DMS114 treated with DMSO at 0.1 percent for 48 hours (cell line): ENCODE data around the gene MTMR3.

Experiments
- DNase-seq: peaks from one replicate; lab custom pipeline; 2025; ENCODE audit not compliant: unreplicated experiment; lab: John Stamatoyannopoulos, UW

Gene MTMR3

GRCh38 chr22:29867851-29868250, 15.1 kb upstream of the MTMR3 start:
- DNase-seq = no peak

DNA sequence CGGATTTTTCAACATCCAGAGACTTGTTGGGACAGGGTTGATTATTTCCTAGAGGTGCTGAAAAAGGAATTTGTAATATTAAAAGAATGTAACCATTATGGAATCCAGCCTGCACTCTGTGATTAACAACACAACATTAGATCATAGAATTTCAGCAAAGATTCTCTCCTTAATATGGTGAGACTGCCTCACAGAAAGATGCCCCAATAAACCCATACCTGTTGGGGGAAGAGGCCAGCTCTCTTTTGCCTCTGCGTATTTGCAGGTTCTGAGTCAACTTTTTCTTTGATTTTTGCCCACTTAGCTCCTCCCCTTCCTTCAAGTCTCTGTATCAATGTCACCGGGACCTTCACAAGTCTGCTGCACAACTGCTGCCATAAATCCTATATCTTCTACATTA, 12.4 kb upstream of the MTMR3 start:
- DNase-seq = no peak

GRCh38 chr22:29871684-29872083, 11.3 kb upstream of the MTMR3 start:
- DNase-seq = no peak

DNA sequence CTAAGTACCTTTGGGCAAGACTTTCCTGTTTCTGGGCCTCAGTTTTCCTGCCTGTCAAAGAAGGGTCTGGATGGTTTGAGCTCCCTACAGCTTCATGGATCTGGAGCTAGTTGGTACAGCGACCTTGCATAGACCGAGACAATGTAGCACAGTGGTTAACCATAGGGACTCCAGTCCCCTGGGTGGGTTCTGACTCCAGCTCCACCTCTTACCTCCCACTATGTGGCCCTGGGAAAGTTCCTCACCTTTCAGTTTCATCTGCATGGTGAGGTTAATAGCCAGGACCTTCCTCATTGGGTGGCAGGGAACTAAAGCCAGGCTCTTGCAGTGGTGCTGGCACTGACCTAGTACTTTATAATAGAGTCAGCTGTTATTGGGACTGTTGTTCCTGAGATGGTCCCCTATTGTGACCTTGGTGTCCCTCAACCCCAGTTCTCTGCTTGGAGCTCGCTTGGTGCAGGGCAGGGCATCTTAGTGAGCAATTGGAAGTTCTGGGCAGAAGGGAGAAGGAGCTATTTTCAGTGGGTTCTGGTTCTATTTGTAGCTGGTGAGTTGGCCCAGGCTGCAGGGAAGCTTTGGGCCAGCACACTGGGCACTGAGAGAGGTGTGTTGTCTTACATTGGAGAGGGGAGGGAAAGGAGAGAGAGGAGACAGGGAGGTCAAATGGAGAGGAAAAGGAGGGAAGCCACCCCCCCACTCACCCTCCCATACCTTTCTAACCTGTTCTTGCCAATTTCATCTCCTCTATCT, 10.7 kb upstream of the MTMR3 start:
- no peak for DNase-seq

DNA sequence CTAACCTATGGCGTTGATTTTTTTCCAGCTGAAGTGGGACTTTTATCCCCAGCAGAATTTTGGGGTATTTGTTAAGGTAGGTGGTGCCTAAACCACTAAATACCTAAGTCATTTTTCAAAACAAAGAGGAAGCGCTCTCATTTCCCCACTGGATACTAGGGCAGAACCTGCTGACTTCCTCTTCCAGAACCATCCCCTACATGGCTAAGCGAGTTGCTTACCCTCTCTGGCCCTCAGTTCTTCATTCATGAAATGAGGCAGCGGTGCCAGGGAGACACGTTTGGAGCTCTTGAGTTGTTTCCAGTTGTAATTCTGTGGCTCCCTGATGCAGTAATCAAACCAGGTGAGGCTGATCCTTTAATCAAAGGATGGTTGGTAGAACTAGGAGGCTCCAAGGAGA, 10.0 kb upstream of the MTMR3 start:
- no peak for DNase-seq

DNA sequence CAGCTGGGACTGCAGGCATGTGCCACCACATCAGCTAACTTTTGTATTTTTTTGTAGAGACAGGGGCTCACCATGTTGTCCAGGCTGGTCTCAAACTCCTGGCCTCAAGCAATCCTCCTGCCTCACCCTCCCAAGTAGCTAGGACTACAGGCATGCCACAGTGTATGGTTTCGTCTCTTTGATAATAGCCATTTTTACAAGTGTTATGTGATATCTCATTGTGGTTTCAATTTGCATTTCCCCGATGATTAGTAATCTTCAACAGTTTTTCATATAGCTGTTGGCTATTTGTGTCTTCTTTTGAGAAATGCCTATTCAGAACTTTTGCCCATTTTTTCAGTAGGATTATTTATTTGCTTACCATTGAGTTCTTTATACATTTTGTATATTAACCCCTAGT, 9.0 kb upstream of the MTMR3 start:
- DNase-seq = no peak

GRCh38 chr22:29877620-29878019, 5.4 kb upstream of the MTMR3 start:
- no peak for DNase-seq

DNA sequence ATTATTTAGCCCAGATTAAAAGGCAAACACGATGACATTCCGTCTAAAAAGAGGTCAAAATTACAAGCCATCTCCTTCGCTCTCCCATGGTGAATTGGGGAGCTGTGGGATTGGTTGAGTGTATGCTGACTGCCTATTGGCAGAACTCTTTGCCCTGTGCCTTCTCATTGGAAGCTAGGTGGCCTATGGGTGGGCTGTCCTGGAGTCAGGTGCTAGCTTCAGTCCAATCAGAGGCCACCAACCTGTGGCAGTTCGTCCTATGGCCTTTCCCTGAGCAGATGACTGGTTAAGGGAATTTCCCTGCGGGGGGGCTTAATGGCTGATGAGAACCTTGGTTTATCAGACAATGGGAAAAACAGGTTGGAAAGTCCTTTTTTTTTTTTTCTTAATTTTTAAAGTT, 3.2 kb upstream of the MTMR3 start:
- no peak for DNase-seq

DNA sequence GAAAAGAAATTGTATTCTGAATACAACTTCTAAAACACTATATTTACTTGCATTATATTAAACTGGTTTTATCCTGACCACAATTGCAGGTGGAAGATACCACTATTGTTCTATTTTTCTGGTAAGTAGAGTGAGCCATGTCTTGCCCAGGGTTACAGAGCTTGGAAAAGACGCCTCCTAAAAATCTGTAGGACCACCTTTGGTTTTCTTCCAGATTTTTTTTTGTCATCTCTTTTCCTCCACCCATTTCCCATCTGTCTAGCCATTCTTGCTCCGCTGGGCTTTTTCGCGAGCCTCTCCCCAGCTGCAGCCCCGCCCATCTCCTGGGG, 294 bp upstream of the MTMR3 start:
- DNase-seq = no peak

- no peak for DNase-seq
Measured at GRCh38 chr22:29883775-29884097, 762 bp downstream of the MTMR3 start.

DNA sequence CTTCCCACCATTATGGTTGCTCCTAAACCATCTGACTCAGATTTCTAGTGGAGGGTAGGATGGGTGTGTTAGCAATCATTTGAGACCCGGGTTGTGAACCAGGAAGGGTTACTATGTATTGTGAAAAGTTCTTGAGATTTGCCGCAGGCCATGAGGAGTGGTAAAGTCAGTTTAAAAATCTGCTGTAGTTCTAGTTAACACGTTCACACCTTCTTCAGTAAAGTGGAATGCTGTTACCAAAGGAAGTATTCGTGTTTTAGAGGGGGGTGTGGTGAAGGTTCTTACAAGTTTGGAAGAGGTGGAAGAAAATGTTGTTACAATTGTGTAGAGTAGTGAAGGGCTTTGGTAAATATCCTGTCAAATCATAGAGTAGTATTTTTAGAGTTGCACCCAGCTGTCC, 2.6 kb downstream of the MTMR3 start:
- DNase-seq = no peak

- DNase-seq = no peak
Measured at GRCh38 chr22:29886596-29886995, 3.6 kb downstream of the MTMR3 start.

GRCh38 chr22:29887358-29887757, 4.4 kb downstream of the MTMR3 start:
- DNase-seq = no peak

DNA sequence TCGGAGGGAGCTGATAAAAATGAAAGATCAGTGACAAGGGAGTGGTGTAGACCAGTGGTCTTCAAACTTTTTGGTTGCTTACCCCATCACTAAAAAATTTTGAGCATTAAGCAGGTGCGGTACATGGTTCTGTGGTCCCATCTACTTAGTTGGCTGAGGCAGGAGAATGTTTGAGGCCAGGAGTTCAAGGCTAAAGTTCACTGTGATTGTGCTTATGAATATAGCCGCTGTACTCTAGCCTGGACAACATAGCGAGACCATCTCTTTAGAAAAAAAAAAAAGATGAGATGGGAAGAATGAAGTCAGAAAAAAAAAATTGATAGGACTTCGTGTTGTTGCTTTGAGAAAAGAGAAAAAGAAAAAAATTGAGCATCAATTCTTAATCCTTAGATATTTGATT, 7.8 kb downstream of the MTMR3 start:
- no peak for DNase-seq

GRCh38 chr22:29892315-29893156, 9.6 kb downstream of the MTMR3 start:
- DNase-seq = no peak

- no peak for DNase-seq
Measured at GRCh38 chr22:29901354-29901753, 18.4 kb downstream of the MTMR3 start.

DNA sequence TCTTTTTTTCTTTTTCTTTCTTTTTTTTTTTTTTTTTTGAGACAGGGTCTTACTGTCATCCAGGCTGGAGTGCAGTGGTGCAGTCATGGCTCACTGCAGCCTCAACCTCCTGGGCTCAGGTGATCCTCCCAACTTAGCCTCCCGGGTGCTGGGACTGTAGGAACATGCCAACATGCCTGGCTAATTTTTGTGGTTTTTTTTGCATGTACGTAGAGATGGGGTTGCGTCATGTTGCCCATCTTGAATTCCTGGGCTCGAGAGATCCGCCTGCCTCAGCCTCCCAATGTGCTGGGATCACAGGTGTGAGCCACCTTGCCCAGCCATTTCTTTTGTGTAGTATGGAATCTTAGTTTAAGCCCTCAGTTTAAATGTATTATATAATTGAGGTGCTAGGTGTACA, 20.4 kb downstream of the MTMR3 start:
- DNase-seq = no peak

DNA sequence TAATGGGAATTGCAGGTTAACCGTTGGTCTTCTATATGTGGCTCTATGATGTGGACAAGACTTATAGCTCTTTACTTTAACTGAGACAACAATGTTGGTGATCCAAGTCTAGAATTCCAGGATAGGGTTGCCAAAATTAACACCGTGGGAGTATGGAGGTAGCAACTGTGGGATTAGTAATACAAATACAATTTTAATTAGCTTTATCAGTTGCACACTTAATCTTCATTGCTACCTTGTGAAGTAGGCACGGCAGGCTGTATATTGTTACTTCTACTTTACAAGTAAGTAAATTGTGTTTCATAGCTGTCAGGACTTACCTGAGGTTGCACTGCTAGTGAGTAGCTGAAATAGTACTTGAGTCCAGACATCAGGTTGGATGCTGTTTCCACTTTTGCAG, 21.0 kb downstream of the MTMR3 start:
- no peak for DNase-seq

DNA sequence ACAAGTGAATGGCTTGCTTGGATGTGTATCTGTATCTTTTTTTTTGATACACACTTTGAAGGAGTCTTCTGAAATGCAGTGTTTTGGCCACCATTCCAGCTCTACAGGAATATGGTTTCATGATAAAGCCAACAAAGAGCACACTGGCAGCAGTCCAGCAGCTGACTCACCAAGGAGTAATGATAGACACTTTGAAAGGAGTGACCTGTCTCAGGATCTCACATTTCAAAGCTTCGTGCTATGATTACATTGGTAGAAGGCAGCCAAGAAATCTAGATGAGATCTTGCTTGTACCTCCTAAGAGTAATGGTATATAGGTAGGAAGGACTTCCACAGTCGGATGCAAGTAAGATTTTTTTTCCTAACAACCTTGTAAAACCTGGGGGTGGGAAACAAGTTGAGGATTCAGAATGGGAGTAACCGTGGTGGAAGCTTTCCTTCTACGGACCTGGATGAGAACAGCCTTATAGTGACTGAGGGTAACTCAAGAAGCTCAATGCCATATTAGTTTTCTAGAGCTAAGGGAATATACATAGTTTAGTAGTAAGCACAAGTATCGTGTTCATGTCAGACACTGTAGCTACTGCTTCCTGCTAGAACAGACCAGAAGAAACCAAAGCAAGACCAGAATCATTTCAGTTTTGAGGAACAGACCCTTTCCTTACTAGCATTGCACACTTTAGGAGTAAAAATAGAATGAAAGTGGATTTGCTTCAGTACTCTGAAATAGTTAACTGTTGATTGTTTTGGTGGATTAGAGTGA, 25.0 kb downstream of the MTMR3 start:
- no peak for DNase-seq

- no peak for DNase-seq
Measured at GRCh38 chr22:29912141-29912540, 29.2 kb downstream of the MTMR3 start.

- DNase-seq = no peak
Measured at GRCh38 chr22:29912605-29913398, 29.8 kb downstream of the MTMR3 start.
